Smooth muscle cell (in vitro differentiated cells): ENCODE results near the gene ATP5F1D. TPM values are rescaled to one million over a fixed set of nuclear protein-coding genes. Genes with fewer than 3 reads are reported as not detected.
A peak's percentile ranks its signal among the peaks of the same experiment; 100 is the strongest.

Experiments used
- DNase-seq: peaks from one replicate; lab custom pipeline; 2025; ENCODE audit not compliant: unreplicated experiment; lab: John Stamatoyannopoulos, UW
- H2AFZ ChIP-seq: fragments of 200-600 bp; sonication (generic); 2 replicates; pipeline ENCODE4 v1.6.0; 2016; ENCODE audit warnings: antibody characterized with exemption, low read depth, mild to moderate bottlenecking
- H3F3A ChIP-seq: fragments of 200-600 bp; sonication (generic); 2 replicates; pipeline ENCODE4 v1.6.0; 2017; ENCODE audit warnings: antibody characterized with exemption, low read depth
- H3K27ac ChIP-seq: fragments of 200-600 bp; sonication (generic); 2 replicates; pipeline ENCODE4 v1.5.1; 2016; ENCODE audit warnings: low read depth, mild to moderate bottlenecking
- H3K27me3 ChIP-seq: fragments of 200-600 bp; sonication (generic); 2 replicates; pipeline ENCODE4 v1.6.1; 2016; ENCODE audit warnings: low read depth, mild to moderate bottlenecking
- H3K36me3 ChIP-seq: fragments of 200-600 bp; sonication (generic); 2 replicates; pipeline ENCODE4 v1.5.1; 2016; ENCODE audit warnings: low read depth
- H3K4me1 ChIP-seq: fragments of 200-600 bp; sonication (generic); 2 replicates; pipeline ENCODE4 v1.5.1; 2016; ENCODE audit warnings: low read depth
- H3K4me2 ChIP-seq: fragments of 200-600 bp; sonication (generic); 2 replicates; pipeline ENCODE4 v1.6.0; 2016; ENCODE audit warnings: mild to moderate bottlenecking
- H3K4me3 ChIP-seq: fragments of 200-600 bp; sonication (generic); 2 replicates; pipeline ENCODE4 v1.5.1; 2016; ENCODE audit warnings: mild to moderate bottlenecking
- H3K79me2 ChIP-seq: fragments of 200-600 bp; sonication (generic); 2 replicates; pipeline ENCODE4 v1.6.0; 2016; ENCODE audit warnings: low read depth, mild to moderate bottlenecking
- H3K9ac ChIP-seq: fragments of 200-600 bp; sonication (generic); 2 replicates; pipeline ENCODE4 v1.6.0; 2016; ENCODE audit warnings: low read depth
- H3K9me3 ChIP-seq: fragments of 200-600 bp; sonication (generic); replicated peaks from 2 replicates; pipeline ENCODE4 v1.5.1; 2016; ENCODE audit warnings: low read depth
- H4K20me1 ChIP-seq: fragments of 200-600 bp; sonication (generic); 2 replicates; pipeline ENCODE4 v1.6.0; 2016; ENCODE audit warnings: low read depth
- CTCF ChIP-seq: fragments of 200-600 bp; sonication (generic); IDR thresholded peaks from 2 replicates; pipeline ENCODE4 v1.5.1; 2017; ENCODE audit warnings: borderline replicate concordance, mild to moderate bottlenecking, antibody characterized with exemption; ENCODE audit not compliant: insufficient read depth, poor library complexity, severe bottlenecking
- WGBS: methylation state at CpG from one replicate; pipeline ENCODE4 v1.1.7; 2016; ENCODE audit warnings: low lambda C conversion rate; 5-methylcytosine and 5-hydroxymethylcytosine counted together
- polyA plus RNA-seq: library from polyadenylated mRNA; unstranded; fragments of >200 nt; fragmentation: Nextera tagmentation; extraction: Ambion mirVana; gene quantifications from 2 replicates; pipeline ENCODE4 v1.2.1, GENCODE V29; 2016
- total RNA-seq: library from RNA; depleted of rRNA; stranded (reverse); fragments of >200 nt; gene quantifications from 2 replicates; pipeline ENCODE4 v1.2.3, GENCODE V29; 2014

The ATP5F1D gene
- total and polyA plus RNA-seq, 2 experiments from 2014 or later, result 68.8 to 272 TPM

- TF ChIP-seq CTCF, result no peak
Observed at GRCh38 chr19:1253514-1254080, 12.0 kb downstream of the ATP5F1D start.

GRCh38 chr19:1254081-1254527, 12.6 kb downstream of the ATP5F1D start:
- 96% methylated on average over 19 of the region's 37 CpGs for WGBS
- Histone ChIP-seq H3K4me1 (peaks cover 13% of the 10 kb centered on the region), H3K27ac (peak overlapping the region; percentile 97), H3F3A (peaks cover 62% of the 10 kb centered on the region), H3K27me3 (no peaks in the 10 kb centered on the region), H3K9me3 (no peaks in the 10 kb centered on the region), H4K20me1 (peaks cover 91% of the 10 kb centered on the region), H3K79me2 (peaks cover 78% of the 10 kb centered on the region), H2AFZ (no peak overlapping the region), H3K4me3 (peak overlapping the region; percentile 99), H3K4me2 (peak overlapping the region; percentile 99), H3K9ac (peak overlapping the region; percentile 86), H3K36me3 (no peaks in the 10 kb centered on the region)
- DNase-seq, result no peak
- no peak for TF ChIP-seq CTCF

More at GRCh38 chr19:1253514-1254080, 12.0 kb downstream of the ATP5F1D start:
- DNase-seq, result no peak
- Histone ChIP-seq H3K4me1 (peaks cover 13% of the 10 kb centered on the region), H3K4me3 (peak overlapping the region; percentile 99), H3K27ac (peak overlapping the region; percentile 97), H3K79me2 (peaks cover 78% of the 10 kb centered on the region), H2AFZ (no peak overlapping the region), H3K9me3 (no peaks in the 10 kb centered on the region), H4K20me1 (peaks cover 86% of the 10 kb centered on the region), H3F3A (peaks cover 58% of the 10 kb centered on the region), H3K27me3 (no peaks in the 10 kb centered on the region), H3K4me2 (peak overlapping the region; percentile 99), H3K36me3 (no peaks in the 10 kb centered on the region), H3K9ac (peak overlapping the region; percentile 86)
- WGBS, result 30% methylated on average over 11 of the region's 23 CpGs

GRCh38 chr19:1254530-1255185, 13.1 kb downstream of the ATP5F1D start:
- Histone ChIP-seq H3K4me3 (no peak overlapping the region), H3K9me3 (no peaks in the 10 kb centered on the region), H3K4me2 (no peak overlapping the region), H4K20me1 (peaks cover 95% of the 10 kb centered on the region), H3F3A (peaks cover 63% of the 10 kb centered on the region), H3K27ac (peak overlapping the region; percentile 97), H3K36me3 (no peaks in the 10 kb centered on the region), H2AFZ (no peak overlapping the region), H3K27me3 (no peaks in the 10 kb centered on the region), H3K4me1 (peaks cover 13% of the 10 kb centered on the region), H3K9ac (no peak overlapping the region), H3K79me2 (peaks cover 78% of the 10 kb centered on the region)
- WGBS, result 97% methylated on average over 20 of the region's 20 CpGs
- no peak for TF ChIP-seq CTCF
- DNase-seq, result no peak
